Gastrocnemius medialis (tissue), 4 donors: ENCODE measurements around the gene ATG7.

Experiments
- CTCF ChIP-seq, 5 experiments: fragments of 450-650 bp in 3 of 5; fragments of 200-600 bp in 2 of 5; sonication (generic) in 2 of 5; IDR thresholded peaks in 4 of 5; conservative IDR thresholded peaks in 1 of 5; 1 replicate in 4 of 5; 2 replicates in 1 of 5; pipeline ENCODE4 v1.5.1; 2016 to 2019; ENCODE audit warnings: antibody characterized with exemption in 5 of 5, mild to moderate bottlenecking in 3 of 5, moderate library complexity in 3 of 5
- POLR2A ChIP-seq, 2 donors: fragments of 450-650 bp; IDR thresholded peaks; one replicate each; pipeline ENCODE4 v1.6.1; 2017; ENCODE audit warnings: antibody characterized with exemption in 2 of 2, mild to moderate bottlenecking in 2 of 2, moderate library complexity in 2 of 2

- TF ChIP-seq POLR2A (IDR thresholded peaks at IDR 0.05) (no peak), CTCF (IDR thresholded peaks at IDR 0.05 in 4 of 5, conservative IDR thresholded peaks at IDR 0.05 in 1 of 5) (no peak)
These were observed 304.3 kb downstream of the ATG7 start for GRCh38 chr3:11576453-11576852.
